Astrocyte (in vitro differentiated cells and primary cell): ENCODE measurements around the gene TTC27.

Source experiments
- EZH2 ChIP-seq: IDR thresholded peaks from 2 replicates; pipeline ENCODE4 v1.6.1; 2012; ENCODE audit warnings: mild to moderate bottlenecking, low read length, inconsistent platforms; ENCODE audit not compliant: insufficient read depth
- TF ChIP-seq, protein P1 (sequence below): IDR thresholded peaks from 2 replicates; pipeline ENCODE4 v1.5.1; 2011; ENCODE audit warnings: low read depth, mild to moderate bottlenecking, inconsistent platforms, low read length, moderate library complexity; ENCODE audit not compliant: insufficient read depth

DNA sequence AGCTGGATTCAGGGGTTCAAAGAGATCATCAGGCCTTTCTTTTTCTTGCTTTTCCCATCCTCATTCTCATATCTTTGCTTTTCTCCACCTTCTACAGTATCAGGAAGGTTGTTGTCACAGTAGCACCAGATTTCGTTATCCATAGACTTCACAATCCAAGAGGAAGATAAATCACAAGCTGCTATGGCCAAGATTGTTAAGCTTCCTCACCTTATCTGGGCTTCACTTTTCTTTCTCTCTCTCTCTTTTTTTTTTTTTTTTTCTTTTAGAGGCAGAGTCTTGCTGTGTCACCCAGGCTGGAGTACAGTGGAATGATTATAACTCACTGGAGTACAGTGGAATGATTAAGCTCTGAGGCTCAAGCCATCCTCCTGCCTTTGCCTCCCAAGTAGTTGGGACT lies 93.5 kb downstream of the TTC27 start:
- TF ChIP-seq, protein P1, sequence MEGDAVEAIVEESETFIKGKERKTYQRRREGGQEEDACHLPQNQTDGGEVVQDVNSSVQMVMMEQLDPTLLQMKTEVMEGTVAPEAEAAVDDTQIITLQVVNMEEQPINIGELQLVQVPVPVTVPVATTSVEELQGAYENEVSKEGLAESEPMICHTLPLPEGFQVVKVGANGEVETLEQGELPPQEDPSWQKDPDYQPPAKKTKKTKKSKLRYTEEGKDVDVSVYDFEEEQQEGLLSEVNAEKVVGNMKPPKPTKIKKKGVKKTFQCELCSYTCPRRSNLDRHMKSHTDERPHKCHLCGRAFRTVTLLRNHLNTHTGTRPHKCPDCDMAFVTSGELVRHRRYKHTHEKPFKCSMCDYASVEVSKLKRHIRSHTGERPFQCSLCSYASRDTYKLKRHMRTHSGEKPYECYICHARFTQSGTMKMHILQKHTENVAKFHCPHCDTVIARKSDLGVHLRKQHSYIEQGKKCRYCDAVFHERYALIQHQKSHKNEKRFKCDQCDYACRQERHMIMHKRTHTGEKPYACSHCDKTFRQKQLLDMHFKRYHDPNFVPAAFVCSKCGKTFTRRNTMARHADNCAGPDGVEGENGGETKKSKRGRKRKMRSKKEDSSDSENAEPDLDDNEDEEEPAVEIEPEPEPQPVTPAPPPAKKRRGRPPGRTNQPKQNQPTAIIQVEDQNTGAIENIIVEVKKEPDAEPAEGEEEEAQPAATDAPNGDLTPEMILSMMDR = no peak
- TF ChIP-seq EZH2 = no peak
